Stimulated activated CD8-positive, alpha-beta memory T cell treated with anti-CD3 and anti-CD28 coated beads, Interleukin-7, amount 100 ng/mL, for 4 hours (primary cell): ENCODE measurements around the gene MTX2.

Experiments
- DNase-seq, 2 donors: peaks; one replicate each; pipeline ENCODE4 v3.0.0-alpha.2; 2020; ENCODE audit warnings: low read depth in 2 of 2

The MTX2 gene

DNA sequence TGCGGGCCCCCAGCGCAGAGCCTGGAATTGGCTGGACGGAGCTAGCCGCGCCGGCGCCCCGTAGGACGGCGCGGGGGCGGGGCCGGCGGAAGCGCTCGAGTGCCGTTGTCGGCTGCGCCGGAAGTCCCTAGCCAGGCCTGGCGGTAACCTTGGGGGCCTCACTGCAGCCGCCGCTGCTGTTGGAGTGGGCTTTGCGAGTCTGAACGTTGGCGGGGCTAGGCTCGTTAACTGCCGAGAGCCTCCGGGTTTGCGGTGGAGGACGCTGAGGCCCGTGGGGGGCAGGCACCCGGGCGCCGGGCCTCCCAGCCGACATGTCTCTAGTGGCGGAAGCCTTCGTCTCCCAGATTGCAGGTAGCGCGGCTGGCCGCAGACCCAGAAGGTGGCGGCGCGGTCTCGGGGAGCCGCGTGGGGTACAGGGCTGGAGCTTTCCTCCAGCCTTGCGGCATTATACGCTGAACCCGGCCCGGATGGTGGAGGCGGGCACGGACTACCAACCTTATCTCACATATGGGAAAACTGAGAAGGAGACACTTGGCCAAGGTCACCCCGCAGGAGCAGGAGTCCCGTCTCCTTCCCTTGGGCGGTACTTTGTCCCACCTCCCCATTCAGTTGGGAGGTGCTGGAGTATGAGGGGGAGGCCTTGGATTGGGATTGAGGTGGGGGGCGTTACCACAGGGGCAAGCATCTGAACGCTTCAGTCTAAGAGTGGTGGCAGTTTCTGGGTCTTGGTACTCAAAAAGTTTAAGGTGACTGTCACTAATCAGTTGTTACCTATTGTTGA is at the start of gene MTX2:
Gene MTX2 (plus strand): TSS at position 124 of the 781 bp plus-strand sequence. CDS start 188 bp downstream, at position 312.
- DNase-seq, result peak; percentile 43 to 61

DNA sequence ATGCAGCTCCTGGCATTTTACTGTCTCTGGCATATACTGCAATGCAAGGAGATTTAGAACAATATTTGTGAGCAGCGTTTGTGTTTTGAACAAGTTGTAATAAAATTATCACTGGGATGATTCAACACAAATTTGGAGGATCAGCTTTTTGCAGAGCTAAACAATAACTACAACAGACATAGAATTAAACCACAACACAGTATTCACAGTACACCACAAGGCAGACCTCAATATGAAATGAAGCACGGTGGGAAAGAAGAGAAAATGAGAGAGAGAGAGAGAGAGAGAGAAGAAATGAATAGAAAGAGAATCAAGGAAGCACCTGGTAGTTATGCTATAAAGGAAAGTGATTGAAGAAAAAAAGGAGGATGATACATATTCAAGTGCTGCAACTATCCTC is 41.4 kb upstream of the MTX2 start:
- no peak for DNase-seq

GRCh38 chr2:176234156-176234555 is 35.1 kb upstream of the MTX2 start:
- no peak for DNase-seq

DNA sequence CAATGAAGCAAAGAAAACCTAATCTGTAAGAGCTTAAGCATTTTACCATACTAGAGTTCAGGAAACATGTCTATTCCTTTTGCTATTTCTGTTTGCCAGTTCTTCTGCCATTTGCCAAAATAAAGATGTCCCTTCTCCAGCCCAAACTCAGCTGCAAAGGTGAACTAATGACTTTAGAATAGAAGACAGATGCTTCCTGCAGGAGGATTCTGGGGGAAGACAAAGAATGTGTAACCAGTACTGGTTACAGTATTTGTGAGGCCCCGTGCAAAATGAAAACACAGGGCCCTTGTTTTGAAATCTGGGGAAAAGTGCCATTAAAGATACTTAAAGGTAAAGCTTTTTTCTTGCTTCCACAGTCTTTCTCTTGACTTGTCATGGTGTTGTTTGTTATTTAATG is 34.3 kb upstream of the MTX2 start:
- DNase-seq, result no peak

DNA sequence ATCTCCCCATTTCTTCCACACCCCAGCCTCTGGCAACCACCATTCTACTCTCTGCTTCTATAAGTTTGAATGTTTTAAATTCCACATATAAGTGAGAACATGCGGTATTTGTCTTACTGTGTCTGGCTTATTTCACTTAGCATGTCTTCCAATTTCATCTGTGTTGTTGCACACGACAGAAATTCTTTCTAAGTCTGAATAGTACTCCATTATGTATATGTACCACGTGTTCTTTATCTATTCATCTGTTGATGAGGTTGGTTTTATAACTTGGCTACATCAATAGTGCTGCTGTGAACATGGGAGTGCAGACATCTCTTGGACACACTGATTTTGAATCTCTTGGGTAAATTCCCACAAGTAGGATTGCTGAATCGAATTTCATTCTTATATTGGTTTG is 31.8 kb upstream of the MTX2 start:
- no peak for DNase-seq

DNA sequence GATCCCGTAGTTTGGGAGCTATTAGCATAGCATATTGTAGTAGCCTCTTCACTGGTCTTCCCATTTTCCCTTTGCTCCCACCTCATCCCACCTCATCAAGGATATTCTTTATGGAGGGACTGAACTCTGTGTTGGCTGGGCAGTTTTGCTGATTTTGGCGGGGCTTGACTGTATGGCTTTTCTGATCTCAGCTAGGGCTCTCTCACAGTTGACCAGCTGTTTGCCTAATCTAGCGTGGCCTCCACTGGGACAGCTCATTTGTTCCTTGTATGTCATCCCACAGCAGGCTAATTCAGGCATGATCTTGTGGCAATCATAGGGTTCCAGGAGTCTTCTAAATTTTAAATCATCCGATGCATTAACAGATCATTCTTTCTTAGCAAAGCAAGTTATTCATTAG is 30.2 kb upstream of the MTX2 start:
- no peak for DNase-seq

- DNase-seq, result no peak
Observed at GRCh38 chr2:176240301-176240700, 28.9 kb upstream of the MTX2 start.

GRCh38 chr2:176242276-176242675 is 27.0 kb upstream of the MTX2 start:
- DNase-seq, result no peak

DNA sequence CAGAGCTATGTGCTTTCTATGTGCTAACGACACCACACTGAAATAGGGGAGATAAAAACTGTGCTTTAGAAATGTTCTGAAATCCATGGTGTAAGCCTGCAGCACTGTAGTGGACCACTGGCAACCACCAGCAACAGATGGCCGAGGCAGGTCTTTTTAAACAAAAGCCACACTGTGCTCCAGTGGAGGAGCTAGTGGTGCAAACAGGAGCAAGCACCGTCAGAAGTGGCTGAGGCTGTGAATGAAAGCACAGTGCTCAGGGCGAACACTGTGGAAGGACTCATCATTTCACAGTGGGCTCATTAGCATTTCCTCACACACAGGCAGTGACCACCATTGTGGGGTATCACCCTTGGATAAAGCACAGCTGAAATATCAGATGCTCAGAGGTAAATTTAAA is 22.9 kb upstream of the MTX2 start:
- no peak for DNase-seq

GRCh38 chr2:176247859-176248258 is 21.4 kb upstream of the MTX2 start:
- no peak for DNase-seq

DNA sequence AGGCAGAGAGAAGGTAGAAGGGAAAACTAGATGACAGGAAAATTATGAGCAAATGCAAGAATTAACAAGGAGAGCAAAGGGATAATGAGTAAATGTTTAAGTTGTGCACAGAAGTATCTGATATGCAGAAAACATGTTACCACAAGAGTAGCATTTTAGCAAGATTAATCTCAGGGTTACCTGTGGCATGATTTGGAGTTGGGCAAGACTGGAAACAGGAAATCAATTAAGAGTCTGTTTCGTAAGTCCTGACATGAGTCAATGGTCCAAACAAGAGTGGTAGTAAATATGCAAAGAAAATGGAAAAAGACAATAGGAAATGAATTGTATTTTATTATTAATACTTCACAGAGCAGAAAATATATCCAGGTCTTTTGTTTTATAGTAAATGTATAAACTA is 17.3 kb upstream of the MTX2 start:
- no peak for DNase-seq

DNA sequence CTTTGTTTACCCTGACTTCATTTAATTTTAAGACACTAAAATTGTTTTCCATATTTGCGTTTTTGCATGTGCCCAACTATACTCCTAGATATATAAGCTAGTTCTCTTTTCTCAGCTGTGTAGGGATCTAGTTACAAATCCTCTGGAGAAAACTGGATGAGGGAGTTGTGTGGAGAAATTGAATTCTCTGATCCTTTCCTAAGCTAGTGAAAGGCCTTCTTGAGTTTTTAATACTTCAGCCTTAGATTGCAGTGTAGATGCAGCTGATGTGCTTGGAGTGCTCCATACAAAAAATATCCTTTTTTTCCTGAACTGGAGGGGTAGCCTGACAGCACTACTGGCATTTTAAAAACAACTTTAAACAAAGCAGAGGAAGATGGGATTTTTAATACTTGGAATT is 8.6 kb upstream of the MTX2 start:
- no peak for DNase-seq

DNA sequence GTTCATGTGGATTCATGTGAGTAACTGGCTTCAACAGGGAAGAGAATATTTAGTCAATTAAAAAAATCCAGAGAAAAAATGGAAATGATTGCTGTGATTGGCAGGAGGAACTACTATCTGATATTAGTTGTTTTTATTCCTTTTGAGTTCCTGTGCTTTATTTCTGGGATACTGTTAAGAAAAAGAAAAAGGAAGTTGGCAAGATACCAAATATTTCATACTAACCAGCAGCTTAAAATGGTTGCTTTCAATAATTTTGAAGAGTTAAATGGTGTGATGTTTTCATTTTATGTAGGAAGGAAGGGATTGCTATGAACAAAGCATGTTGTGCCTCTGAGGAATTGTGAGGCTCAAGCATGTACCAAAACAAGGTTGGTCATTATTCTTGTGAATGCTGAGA is 8.1 kb upstream of the MTX2 start:
- no peak for DNase-seq

DNA sequence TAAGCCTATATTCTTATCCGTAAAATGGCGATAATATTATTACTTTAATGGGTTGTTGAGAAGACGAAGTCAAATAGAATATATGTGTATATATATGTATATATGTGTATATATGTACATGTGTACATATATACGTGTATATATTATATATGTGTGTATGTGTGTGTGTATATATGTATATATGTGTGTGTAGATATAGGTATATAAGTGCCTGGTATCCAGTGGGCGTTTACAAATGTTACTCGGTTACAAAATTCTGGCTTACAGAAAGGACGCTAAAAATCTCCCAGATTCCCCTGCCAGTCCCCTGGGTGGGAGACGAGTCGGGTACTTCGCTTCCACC is 295 bp upstream of the MTX2 start:
- no peak for DNase-seq

DNA sequence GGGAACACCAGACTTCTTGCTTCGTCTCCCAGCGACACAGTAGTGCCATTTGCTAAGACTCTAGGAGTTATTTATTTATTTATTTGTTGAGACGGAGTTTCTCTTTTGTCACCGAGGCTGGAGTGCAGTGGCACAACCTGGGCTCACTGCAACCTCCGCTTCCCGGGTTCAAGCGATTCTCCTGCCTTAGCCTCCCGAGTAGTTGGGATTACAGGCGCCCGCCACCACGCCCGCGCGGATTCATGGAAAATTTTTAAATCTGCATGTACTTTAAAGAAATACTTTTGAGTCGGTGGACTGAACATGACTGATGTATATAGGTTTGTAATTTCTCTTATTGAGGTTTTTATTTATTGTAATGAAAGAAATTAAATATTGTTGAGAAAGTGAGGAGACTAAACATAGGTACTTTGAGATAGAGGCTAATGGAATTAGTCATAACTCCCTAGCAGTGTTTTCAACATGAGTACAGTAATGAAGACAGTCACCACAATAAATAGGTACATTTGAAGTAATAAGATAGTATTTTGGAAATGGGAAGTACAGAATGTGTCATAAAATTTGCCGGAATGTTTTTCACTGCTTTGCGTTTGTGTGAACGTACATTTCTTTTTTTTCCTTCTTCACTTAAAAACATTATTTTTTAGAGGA is 983 bp downstream of the MTX2 start:
- DNase-seq, result no peak

- no peak for DNase-seq
Observed at GRCh38 chr2:176272870-176273459, 3.7 kb downstream of the MTX2 start.

DNA sequence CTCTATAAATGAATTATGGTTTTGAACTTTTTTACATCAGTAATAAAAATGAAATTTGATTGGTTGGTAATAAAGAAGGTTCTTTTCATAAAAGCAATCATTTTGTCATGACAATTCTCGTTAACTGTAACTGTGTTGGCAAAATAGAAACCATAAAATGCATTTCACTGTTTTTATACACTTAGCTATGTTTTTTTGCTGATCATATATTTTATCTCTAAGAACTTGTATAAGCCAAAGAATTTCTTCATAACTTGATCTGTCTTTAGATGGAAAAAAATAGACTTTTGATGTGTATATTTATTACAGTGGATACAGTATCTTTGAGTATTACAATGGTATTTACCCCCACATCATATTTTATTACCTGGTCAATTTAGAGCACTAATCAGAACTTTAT is 9.7 kb downstream of the MTX2 start:
- no peak for DNase-seq

GRCh38 chr2:176280156-176280555 is 10.9 kb downstream of the MTX2 start:
- DNase-seq, result no peak

GRCh38 chr2:176280867-176281658 is 11.8 kb downstream of the MTX2 start:
- no peak for DNase-seq

- no peak for DNase-seq
Observed at GRCh38 chr2:176283291-176284068, 14.2 kb downstream of the MTX2 start.

DNA sequence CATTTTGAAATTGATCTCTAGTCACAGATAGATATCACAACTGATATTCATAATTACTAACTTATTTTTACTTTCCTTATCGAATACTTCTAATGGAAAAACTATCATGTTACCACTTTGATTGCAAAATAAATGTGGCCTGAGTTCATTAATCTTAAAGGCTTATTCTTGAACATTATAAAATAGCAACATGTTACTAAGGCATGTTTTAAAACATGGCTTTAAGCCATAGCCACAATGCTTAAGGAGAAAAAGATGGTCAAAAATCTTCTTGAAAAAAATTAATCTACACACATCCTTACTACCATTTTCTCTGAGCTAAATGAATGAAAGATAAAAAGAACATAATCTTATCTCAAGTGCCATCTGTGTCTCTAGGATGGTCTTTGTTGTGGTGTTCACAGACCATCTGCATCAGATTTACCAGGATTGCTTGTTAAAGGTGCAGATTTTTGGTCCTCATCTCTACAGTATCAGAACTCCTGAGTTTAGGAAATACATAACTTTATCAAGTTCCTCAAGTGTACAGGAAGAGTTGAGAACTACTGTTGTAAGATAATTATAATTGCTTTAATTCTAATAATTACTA is 15.3 kb downstream of the MTX2 start:
- no peak for DNase-seq
